B cell (primary cell): ENCODE data around the gene TGFA. TPM values are rescaled to one million over a fixed set of nuclear protein-coding genes. Genes with fewer than 3 reads are reported as not detected.

Experiments used
- ATAC-seq: fragments of 200-7000 bp; cut with Tn5 transposase; one replicate; pipeline ENCODE4 v1.10.0; 2021; ENCODE audit warnings: low read depth, mild to moderate bottlenecking, moderate number of reproducible peaks, moderate library complexity
- CTCF ChIA-PET: fragments of 350-600 bp; sonication (Branson Sonifier 250); formaldehyde crosslinking; loops from one replicate; lab custom pipeline; 2021; ENCODE audit warnings: antibody characterized with exemption, inconsistent platforms; lab: Charles Lee
- POLR2A ChIA-PET: fragments of 350-600 bp; sonication (Branson Sonifier 250); formaldehyde crosslinking; loops from one replicate; lab custom pipeline; 2021; ENCODE audit warnings: antibody characterized with exemption; lab: Charles Lee
- DNase-seq: peaks from one replicate; pipeline ENCODE4 v3.0.0; 2013
- H2AFZ ChIP-seq: 2 replicates; pipeline ENCODE4 v1.6.1; 2012; ENCODE audit warnings: mild to moderate bottlenecking, low read depth, low read length; ENCODE audit not compliant: insufficient read depth, poor library complexity, severe bottlenecking
- H3K27ac ChIP-seq, 2 donors: 1 replicate in 1 of 2; 2 replicates in 1 of 2; pipeline ENCODE4 v1.5.1; 2012 to 2013; ENCODE audit warnings: low read length in 2 of 2, mild to moderate bottlenecking in 2 of 2, moderate library complexity in 1 of 2
- H3K27me3 ChIP-seq, 4 experiments: fragments of 200-600 bp in 1 of 4; sonication (generic) in 1 of 4; replicated peaks in 1 of 4; 1 replicate in 2 of 4; 2 replicates in 2 of 4; pipeline versions ENCODE4 v1.6.1 to v1.7.0; 2013 to 2016; ENCODE audit warnings: low read length in 3 of 4, mild to moderate bottlenecking in 2 of 4, mixed read lengths in 1 of 4, moderate library complexity in 1 of 4; ENCODE audit not compliant: insufficient read depth in 4 of 4, control insufficient read depth in 3 of 4; ENCODE audit errors: control extremely low read depth in 1 of 4
- H3K36me3 ChIP-seq, 2 experiments: replicated peaks in 1 of 2; 1 replicate in 1 of 2; 2 replicates in 1 of 2; pipeline versions ENCODE4 v1.6.1 to v1.7.1; 2013; ENCODE audit warnings: low read length in 1 of 2; ENCODE audit not compliant: insufficient read depth in 2 of 2, control insufficient read depth in 1 of 2; ENCODE audit errors: control extremely low read depth in 1 of 2, extremely low read depth in 1 of 2
- H3K4me1 ChIP-seq, 2 donors: fragments of 200-600 bp in 1 of 2; sonication (generic) in 1 of 2; 1 replicate in 1 of 2; 2 replicates in 1 of 2; pipeline versions ENCODE4 v1.5.1 to v1.6.1; 2013 to 2017; ENCODE audit warnings: low read length in 2 of 2; ENCODE audit not compliant: control insufficient read depth in 2 of 2, insufficient read depth in 2 of 2
- H3K4me2 ChIP-seq: replicated peaks from 2 replicates; pipeline ENCODE3; 2012; ENCODE audit warnings: mild to moderate bottlenecking, low read depth, low read length; ENCODE audit not compliant: poor library complexity, severe bottlenecking
- H3K4me3 ChIP-seq, 5 experiments: fragments of 200-600 bp in 1 of 5; sonication (generic) in 1 of 5; 1 replicate in 3 of 5; 2 replicates in 2 of 5; pipeline versions ENCODE4 v1.5.1 to v1.7.0; 2011 to 2016; ENCODE audit warnings: low read length in 4 of 5, mild to moderate bottlenecking in 4 of 5, low read depth in 2 of 5, control low read depth in 1 of 5, moderate library complexity in 1 of 5; ENCODE audit not compliant: insufficient read depth in 1 of 5; ENCODE audit errors: control extremely low read depth in 1 of 5, extremely low read depth in 1 of 5
- H3K79me2 ChIP-seq: fragments of 200-600 bp; sonication (generic); one replicate; pipeline ENCODE4 v1.6.0; 2016; ENCODE audit warnings: low read length; ENCODE audit not compliant: control insufficient read depth, insufficient read depth
- H3K9ac ChIP-seq: fragments of 200-600 bp; sonication (generic); 2 replicates; pipeline ENCODE4 v1.6.1; 2017; ENCODE audit warnings: mild to moderate bottlenecking, low read length, moderate library complexity
- H3K9me3 ChIP-seq, 3 donors: one replicate each; pipeline versions ENCODE4 v1.6.1 to v1.7.1; 2013; ENCODE audit warnings: low read length in 2 of 3; ENCODE audit not compliant: control insufficient read depth in 2 of 3, insufficient read depth in 1 of 3; ENCODE audit errors: control extremely low read depth in 1 of 3
- H4K20me1 ChIP-seq: 2 replicates; pipeline ENCODE4 v1.6.0; 2012; ENCODE audit warnings: mild to moderate bottlenecking, low read length; ENCODE audit not compliant: insufficient read depth, control insufficient read depth, poor library complexity, severe bottlenecking
- H3K27ac Mint-ChIP-seq: one replicate; pipeline ENCODE4 v1.8.0; 2021; ENCODE audit warnings: mixed read lengths
- H3K27me3 Mint-ChIP-seq: one replicate; pipeline ENCODE4 v1.8.0; 2021; ENCODE audit warnings: mixed read lengths
- H3K4me1 Mint-ChIP-seq: one replicate; pipeline ENCODE4 v1.8.0; 2021; ENCODE audit warnings: mixed read lengths
- H3K4me3 Mint-ChIP-seq: one replicate; pipeline ENCODE4 v1.8.0; 2021; ENCODE audit warnings: mixed read lengths
- H3K9me3 Mint-ChIP-seq: one replicate; pipeline ENCODE4 v1.8.0; 2022; ENCODE audit warnings: mixed read lengths; ENCODE audit not compliant: insufficient read depth
- CTCF ChIP-seq: fragments of 200-600 bp; IDR thresholded peaks from one replicate; pipeline ENCODE4 v1.8.0; 2022; ENCODE audit warnings: antibody characterized with exemption, mild to moderate bottlenecking
- EZH2 ChIP-seq: IDR thresholded peaks from 2 replicates; pipeline ENCODE4 v1.6.1; 2012; ENCODE audit warnings: borderline replicate concordance, low read depth, mild to moderate bottlenecking, moderate library complexity, low read length; ENCODE audit not compliant: insufficient read depth, poor library complexity, severe bottlenecking
- whole genome bisulfite sequencing: methylation state at CpG from one replicate; pipeline ENCODE4 v1.1.5; 2013; ENCODE audit warnings: missing lambda C conversion rate; ENCODE audit not compliant: insufficient coverage; 5-methylcytosine and 5-hydroxymethylcytosine counted together
- intact Hi-C: fragments of 100-400 bp; cut with micrococcal nuclease; formaldehyde crosslinking; loops from one replicate; pipeline ENCODE4 v1.10.0; 2022
- polyA plus RNA-seq: library from polyadenylated mRNA; depleted of rRNA; stranded (reverse); fragments of >200 nt; gene quantifications from 2 replicates; pipeline ENCODE4 v1.2.3, GENCODE V29; 2012
- total RNA-seq, 2 donors: library from RNA; stranded (reverse); fragments of 120-200 nt in 1 of 2; gene quantifications; 1 replicate in 1 of 2; 2 replicates in 1 of 2; pipeline versions ENCODE4 v1.2.3 to v1.2.4, GENCODE V29; 2013 to 2022

TGFA gene
- total and polyA plus RNA-seq, 2 donors (not counting 1 experiment from before 2014, with no cell fraction given): 0.04 TPM; not detected in 1

GRCh38 chr2:70460333-70460732 is 93.3 kb downstream of the TGFA start:
- Histone ChIP-seq H3K27ac (no peak overlapping the region), H2AFZ (no peak overlapping the region), H3K4me2 (no peak overlapping the region), H4K20me1 (no peaks in the 10 kb centered on the region), H3K27me3 (no peaks in the 10 kb centered on the region), H3K9me3 (no peaks in the 10 kb centered on the region), H3K4me3 (no peak overlapping the region), H3K4me1 (no peaks in the 10 kb centered on the region), H3K79me2 (no peaks in the 10 kb centered on the region), H3K36me3 (no peaks in the 10 kb centered on the region), H3K9ac (no peak overlapping the region)
- H3K4me1 Mint-ChIP-seq: no peaks in the 10 kb centered on the region
- no peak overlapping the region for H3K4me3 Mint-ChIP-seq
- ATAC-seq: no peak
- 71% methylated on average over 1 of the region's 3 CpGs for WGBS
- intact Hi-C loops: no loop called here
- H3K27me3 Mint-ChIP-seq: peaks cover 15% of the 10 kb centered on the region
- ChIA-PET POLR2A (no interaction called here), CTCF (no interaction called here)
- TF ChIP-seq EZH2: no peak
- TF ChIP-seq CTCF: no peak
- no peaks in the 10 kb centered on the region for H3K9me3 Mint-ChIP-seq
- no peak overlapping the region for H3K27ac Mint-ChIP-seq
- DNase-seq: no peak

GRCh38 chr2:70458661-70459060 is 95.0 kb downstream of the TGFA start:
- ATAC-seq (no peak), DNase-seq (no peak)
- Histone ChIP-seq H4K20me1 (no peaks in the 10 kb centered on the region), H3K36me3 (no peaks in the 10 kb centered on the region), H3K27ac (no peak overlapping the region), H3K4me2 (no peak overlapping the region), H3K79me2 (no peaks in the 10 kb centered on the region), H3K9ac (no peak overlapping the region), H3K4me1 (no peaks in the 10 kb centered on the region), H3K9me3 (no peaks in the 10 kb centered on the region), H3K4me3 (no peak overlapping the region), H3K27me3 (no peaks in the 10 kb centered on the region), H2AFZ (no peak overlapping the region)
- Mint-ChIP-seq H3K27ac (no peak overlapping the region), H3K9me3 (no peaks in the 10 kb centered on the region), H3K4me1 (no peaks in the 10 kb centered on the region), H3K4me3 (no peak overlapping the region), H3K27me3 (peaks cover 15% of the 10 kb centered on the region)
- intact Hi-C loops: no loop called here
- CTCF ChIA-PET: no interaction called here
- POLR2A ChIA-PET: no interaction called here
- TF ChIP-seq EZH2: no peak
- no peak for TF ChIP-seq CTCF
- WGBS: 100% methylated on average over 4 of the region's 5 CpGs
